Activated CD4-positive, alpha-beta T cell treated with anti-CD3 and anti-CD28 coated beads, Interleukin-2, Interleukin-4, amounts not matched to agents 100 ng/mL and 50 ng/mL, durations not matched to agents 16 hours and 8 hours (primary cell): Measurements from ENCODE around the gene OTOG.

Experiments
- DNase-seq: peaks from one replicate; pipeline ENCODE4 v3.0.0-alpha.2; 2020; ENCODE audit warnings: low spot score

OTOG gene, protein sequence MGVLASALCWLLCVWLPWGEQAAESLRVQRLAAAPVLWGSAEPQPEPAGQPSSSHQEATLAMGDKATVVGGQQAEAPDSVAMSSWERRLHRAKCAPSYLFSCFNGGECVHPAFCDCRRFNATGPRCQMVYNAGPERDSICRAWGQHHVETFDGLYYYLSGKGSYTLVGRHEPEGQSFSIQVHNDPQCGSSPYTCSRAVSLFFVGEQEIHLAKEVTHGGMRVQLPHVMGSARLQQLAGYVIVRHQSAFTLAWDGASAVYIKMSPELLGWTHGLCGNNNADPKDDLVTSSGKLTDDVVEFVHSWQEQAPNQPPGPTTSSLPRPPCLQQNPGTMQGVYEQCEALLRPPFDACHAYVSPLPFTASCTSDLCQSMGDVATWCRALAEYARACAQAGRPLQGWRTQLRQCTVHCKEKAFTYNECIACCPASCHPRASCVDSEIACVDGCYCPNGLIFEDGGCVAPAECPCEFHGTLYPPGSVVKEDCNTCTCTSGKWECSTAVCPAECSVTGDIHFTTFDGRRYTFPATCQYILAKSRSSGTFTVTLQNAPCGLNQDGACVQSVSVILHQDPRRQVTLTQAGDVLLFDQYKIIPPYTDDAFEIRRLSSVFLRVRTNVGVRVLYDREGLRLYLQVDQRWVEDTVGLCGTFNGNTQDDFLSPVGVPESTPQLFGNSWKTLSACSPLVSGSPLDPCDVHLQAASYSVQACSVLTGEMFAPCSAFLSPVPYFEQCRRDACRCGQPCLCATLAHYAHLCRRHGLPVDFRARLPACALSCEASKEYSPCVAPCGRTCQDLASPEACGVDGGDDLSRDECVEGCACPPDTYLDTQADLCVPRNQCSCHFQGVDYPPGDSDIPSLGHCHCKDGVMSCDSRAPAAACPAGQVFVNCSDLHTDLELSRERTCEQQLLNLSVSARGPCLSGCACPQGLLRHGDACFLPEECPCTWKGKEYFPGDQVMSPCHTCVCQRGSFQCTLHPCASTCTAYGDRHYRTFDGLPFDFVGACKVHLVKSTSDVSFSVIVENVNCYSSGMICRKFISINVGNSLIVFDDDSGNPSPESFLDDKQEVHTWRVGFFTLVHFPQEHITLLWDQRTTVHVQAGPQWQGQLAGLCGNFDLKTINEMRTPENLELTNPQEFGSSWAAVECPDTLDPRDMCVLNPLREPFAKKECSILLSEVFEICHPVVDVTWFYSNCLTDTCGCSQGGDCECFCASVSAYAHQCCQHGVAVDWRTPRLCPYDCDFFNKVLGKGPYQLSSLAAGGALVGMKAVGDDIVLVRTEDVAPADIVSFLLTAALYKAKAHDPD (N-terminal part only)

DNA sequence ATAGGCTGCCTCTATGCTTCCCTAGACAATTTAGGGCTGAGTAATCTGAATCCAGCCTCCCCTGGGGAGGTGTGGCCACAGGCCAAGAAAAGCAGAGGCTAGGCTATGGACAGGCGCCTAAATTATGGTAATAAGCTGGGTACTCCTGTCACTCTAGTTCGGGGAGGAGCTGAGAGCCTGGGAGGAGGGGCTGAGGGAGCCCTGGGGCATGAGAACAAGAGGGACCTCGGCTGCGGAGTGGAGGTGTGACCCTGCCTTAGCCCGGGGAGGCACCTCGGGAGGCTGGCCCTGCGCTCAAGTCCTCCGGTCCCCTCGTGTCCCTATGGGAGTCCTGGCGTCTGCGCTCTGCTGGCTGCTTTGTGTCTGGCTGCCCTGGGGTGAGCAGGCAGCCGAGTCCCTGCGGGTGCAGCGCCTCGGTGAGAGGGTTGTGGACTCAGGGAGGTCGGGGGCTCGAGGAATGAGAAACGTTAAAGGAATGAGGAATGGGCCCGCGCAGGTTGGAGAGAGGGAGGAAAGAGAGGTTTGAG lies at the start of gene OTOG:
TSS of gene OTOG (plus strand) at position 209 of the 527 bp plus-strand sequence. CDS start at position 323, 114 bp downstream.
- DNase-seq, result no peak

DNA sequence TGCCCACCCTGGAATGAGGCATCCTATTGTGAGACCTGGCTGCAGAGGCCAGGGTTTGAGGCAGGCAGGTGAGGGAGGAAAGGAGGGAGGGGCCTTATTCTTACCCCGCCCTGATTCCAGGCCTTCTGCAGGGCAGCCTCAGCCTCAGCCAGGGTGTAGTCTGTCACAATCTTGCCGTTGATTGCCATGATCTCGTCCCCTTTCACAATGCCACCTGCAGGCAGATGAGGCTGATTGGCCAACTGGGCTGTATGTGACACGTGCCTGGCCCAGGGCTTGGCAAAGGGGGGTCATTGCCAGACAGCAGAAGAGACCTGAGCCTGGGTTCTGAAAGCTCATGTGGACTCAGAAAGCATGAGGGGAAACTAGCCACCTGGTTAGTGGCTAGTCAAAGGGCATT lies 49.0 kb upstream of the OTOG start:
- no peak for DNase-seq

GRCh38 chr11:17498475-17498874 lies 48.6 kb upstream of the OTOG start:
- DNase-seq, result no peak

- no peak for DNase-seq
Observed at GRCh38 chr11:17500673-17501072, 46.4 kb upstream of the OTOG start.

DNA sequence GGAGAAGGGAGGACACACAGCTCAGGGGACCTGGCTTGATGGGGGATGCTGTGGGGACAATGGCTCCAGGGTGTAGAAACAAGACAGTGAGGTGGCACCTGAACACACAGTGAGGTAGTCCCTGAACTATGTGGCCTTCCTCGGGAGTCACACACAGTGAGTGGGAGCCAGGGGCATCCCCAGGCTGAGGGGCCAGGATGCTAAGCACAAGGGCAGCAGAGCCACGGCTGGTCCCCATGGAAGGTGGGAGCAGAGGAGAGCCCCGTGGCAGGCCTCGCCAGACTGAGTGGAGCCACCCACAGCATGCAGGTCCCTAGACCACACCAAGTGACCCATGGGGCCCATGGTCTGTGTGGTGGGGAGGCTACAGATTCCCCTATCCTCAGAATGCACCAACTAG lies 44.4 kb upstream of the OTOG start:
- no peak for DNase-seq

DNA sequence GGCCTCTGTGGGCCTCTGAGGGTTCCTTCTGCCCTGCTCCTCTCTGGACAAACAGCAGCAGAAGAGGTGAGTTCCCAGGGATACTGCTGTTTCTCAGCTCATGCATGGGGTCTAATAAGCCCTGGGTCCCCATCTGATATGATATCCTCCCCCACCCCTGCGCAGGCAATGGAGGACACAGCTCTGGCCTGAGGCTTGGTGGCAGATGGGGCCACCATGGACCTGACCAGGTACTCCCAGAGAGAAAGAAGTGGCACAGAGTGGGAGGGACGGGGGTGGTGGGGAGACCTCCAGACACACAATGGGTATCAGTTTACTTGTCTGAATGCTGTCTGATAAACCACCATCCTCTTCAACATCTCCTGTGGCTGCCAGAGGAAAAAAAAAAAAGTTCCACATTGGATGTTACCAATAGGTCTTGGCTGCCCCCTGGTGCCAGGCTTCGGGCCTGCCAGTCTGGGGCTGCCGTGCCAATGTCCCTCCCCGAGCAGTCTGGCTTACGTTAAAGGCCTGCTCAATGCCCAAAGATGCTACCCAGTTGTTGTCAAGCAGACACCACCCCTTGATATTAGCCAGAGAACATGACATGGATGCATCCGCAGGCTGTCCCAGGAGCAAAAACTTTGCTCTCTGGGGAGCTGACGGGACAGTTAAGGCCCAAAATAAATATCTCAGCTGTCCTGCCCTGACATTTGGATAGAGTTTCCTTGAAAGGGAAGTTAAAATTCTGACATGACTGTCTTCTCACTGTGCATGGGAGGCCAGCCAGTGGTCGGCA lies 42.5 kb upstream of the OTOG start:
- DNase-seq, result peak; percentile 62

DNA sequence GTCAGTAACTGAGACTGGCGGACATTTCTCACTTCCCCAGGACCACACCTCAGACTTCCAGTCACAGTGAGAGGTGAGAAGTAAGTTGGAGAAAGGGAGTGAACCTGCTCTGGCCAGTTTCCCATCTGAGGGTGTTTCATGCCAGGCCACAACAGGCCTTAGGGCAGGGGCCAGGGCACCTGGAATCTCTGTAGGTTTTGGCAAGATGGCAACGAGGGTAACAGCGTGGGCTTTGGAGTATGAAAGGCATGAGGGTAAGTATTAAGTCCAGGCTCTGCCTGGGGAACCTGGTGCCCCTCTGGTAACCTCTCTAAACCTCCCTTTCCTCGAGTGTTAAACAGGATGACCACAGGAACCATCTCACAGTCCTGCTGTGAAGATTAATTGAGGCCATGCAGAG lies 41.9 kb upstream of the OTOG start:
- no peak for DNase-seq

GRCh38 chr11:17506314-17506713 lies 40.7 kb upstream of the OTOG start:
- no peak for DNase-seq

- no peak for DNase-seq
Observed at GRCh38 chr11:17506942-17507341, 40.1 kb upstream of the OTOG start.

- no peak for DNase-seq
Observed at GRCh38 chr11:17507773-17508172, 39.3 kb upstream of the OTOG start.

GRCh38 chr11:17508306-17508705 lies 38.8 kb upstream of the OTOG start:
- DNase-seq, result no peak

DNA sequence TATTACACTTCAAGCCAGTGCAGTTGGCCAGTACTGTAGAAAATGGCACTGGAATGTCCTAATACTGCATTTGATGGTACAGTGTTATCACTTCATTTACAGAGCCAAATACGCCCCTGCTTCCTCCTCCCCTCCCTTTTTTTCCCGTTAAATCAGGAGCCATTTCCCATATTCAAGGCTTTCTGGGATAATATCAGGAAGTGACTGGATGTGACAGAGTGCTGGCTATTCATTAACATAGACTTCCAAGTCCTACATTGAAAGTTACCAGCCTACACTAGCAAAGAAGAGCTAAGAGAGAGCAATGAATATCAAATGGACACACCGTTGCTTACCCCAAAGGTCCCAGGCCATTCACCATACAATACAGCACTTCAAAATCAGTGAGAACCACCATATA lies 38.3 kb upstream of the OTOG start:
- DNase-seq, result no peak

GRCh38 chr11:17510507-17511206 lies 36.4 kb upstream of the OTOG start:
- no peak for DNase-seq

- no peak for DNase-seq
Observed at GRCh38 chr11:17511571-17511970, 35.5 kb upstream of the OTOG start.

DNA sequence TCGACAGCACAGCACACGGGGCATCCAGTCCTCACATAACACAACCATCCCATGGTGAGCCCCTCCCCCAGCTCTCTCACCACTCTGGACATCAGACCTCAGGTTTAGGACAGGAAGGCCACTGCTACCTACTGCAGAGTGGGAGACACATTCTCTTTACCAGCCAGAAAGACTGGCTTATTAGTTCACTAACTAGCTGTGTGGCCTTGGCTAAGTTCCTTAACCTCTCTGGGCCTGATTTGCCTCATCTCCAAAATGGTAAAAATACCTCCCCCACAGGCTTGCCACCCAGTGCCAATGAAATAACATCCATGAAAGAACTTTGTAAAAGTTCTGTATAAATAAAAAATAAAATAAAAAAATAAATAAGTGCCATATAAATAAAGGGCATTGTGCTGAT lies 35.0 kb upstream of the OTOG start:
- DNase-seq, result no peak

DNA sequence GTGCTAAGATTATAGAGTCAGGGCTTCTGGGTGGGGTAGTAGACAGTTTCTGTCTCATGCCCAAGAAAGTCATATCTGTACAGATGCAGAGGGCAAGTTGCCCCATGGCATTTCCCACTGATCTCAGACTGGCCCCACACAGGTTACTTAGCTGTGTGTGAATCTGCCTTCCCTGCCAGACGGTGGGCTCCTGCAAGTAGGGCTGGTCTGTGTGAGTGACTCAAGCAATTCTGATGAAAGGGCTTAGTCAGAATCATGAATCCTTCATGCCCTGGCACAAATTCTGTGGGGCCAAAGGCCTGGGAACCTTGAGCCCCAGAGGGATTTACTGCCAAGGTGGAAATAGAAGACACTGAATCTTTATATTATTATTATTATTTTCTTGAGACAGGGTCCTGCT lies 33.2 kb upstream of the OTOG start:
- no peak for DNase-seq

DNA sequence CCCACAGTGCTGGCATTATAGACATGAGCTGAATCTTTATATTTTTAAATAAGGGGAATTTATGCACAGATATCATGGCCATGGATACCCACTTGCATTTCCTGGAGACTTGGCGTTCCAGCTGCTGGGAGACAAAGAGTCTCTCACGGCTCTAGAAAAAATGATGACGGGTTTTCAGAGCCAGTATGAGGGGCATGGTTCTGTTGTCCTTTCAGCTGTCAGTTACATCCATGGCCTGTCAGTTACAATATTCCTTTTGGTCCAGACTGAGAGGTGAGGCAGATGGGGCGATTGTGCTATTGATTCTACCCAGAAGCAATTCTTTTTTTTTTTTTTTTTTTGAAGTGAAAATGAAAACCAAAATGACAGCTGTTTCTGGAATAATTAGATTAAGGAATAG lies 32.6 kb upstream of the OTOG start:
- DNase-seq, result no peak

DNA sequence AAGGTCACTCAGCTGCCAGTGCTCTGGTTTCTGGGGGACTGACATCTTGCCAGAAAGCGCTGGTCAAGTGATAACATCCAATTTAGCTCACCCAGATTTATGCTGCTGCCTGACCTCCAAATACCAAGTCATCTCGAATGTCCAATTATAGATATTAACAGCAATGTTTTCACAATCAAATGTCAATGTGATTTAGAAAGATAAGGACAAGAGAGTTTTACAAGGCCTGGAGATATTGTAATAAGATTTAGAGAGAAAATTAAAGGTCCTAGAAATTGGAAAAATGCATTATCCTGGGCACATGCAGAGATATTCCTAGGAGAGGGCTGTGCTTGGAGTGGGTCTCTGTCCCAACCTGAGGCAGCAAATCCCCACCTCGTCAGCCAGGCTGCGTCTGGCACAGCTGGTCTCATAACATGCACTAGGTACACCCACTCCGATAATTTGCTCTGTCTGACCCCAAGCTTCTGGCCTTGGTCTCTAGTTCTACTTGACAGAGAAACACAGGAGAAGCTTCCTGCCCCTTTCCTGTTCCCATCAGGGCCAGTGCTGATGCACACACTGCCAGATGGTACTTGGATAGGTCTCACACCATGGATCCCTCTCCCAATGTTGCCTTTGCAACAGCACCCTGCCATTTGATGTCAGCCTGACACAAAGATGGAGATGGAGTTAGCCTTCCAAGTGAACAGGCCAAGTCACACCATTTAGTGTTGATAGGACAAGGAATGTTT lies 31.4 kb upstream of the OTOG start:
- no peak for DNase-seq

DNA sequence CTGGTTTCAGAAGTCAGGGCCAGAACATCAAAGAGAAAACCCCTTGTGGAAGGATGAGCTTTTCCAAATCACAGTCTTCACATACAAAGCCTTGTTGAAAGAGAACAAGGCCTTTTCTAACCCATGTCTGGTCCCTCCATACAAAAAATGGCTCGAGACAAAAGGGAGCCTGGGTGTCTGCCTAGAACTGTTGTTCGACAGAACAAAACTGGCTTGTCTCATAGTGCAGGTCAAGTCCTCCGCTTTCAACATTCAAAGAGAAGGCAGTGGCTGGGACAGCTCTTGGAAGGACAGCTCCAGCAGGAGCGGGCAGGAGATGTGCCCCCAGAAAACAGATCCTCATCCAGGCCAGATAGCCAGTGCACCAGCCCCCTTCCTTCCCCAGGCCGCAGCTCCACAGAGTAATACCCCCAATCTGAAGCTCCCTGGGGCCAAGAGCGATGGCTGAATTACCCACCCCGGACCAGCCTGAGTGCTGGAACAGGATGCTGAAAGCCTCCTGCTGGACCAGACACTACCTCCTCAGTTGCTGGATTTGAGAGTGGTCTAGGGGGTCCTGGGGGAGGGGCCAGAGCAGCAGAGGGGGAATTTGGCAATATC lies 30.4 kb upstream of the OTOG start:
- no peak for DNase-seq

DNA sequence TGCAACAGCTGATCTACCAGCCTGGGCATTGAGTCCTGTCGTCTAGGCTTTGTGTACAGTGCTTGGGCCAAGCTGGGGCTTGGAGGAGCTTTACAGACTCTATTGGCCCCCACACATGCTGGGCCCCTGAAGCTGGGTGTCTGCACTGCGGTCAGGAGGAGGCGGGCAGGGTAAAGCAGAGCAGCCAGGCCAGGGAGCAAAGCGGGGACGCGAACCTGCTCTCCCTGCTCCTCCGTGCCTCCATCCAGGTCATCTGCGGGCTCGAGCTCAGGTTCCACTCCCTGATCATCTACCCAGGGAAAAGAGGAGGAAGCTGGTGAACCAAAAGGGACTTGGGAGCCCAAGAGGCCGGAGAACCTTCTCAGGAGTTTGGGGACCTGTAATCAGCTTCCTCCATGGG lies 29.9 kb upstream of the OTOG start:
- DNase-seq, result no peak
